ENCODE measurements around the gene MLLT6.

DNA sequence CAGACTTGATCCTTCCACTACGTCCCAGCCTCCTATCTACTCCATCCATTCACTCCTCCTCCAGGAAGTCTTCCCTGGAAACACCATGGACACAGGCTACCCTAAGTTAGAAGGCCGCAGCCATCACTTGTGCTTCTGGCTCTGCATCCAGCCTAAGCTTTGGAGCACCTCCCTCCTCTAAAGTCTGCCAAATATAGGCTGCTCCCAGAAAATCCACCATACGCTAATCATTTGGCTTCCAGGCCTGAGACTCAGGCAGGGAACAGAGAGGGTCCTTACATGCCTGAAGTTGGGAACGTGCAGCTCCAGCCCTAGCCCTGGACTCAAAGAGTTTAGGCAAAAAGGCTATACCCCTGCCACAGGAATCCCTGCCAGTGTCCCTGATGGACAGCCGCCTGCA, 36.4 kb downstream of the MLLT6 start:
- TF ChIP-seq, protein P1, sequence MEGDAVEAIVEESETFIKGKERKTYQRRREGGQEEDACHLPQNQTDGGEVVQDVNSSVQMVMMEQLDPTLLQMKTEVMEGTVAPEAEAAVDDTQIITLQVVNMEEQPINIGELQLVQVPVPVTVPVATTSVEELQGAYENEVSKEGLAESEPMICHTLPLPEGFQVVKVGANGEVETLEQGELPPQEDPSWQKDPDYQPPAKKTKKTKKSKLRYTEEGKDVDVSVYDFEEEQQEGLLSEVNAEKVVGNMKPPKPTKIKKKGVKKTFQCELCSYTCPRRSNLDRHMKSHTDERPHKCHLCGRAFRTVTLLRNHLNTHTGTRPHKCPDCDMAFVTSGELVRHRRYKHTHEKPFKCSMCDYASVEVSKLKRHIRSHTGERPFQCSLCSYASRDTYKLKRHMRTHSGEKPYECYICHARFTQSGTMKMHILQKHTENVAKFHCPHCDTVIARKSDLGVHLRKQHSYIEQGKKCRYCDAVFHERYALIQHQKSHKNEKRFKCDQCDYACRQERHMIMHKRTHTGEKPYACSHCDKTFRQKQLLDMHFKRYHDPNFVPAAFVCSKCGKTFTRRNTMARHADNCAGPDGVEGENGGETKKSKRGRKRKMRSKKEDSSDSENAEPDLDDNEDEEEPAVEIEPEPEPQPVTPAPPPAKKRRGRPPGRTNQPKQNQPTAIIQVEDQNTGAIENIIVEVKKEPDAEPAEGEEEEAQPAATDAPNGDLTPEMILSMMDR (IDR thresholded peaks at IDR 0.05; ENCODE audit: low read depth, low read length): no peak
- no peak for TF ChIP-seq EZH2phosphoT487 (IDR thresholded peaks at IDR 0.05; ENCODE audit: low read depth)

Measured in OCI-LY3 (cell line).